ENCODE measurements around the gene CDX2.

CDX2 gene

GRCh38 chr13:27915301-27916207 lies 53.6 kb downstream of the CDX2 start:
- no peak for DNase-seq

GRCh38 chr13:27913160-27913559 lies 56.0 kb downstream of the CDX2 start:
- DNase-seq, result no peak

GRCh38 chr13:27911521-27911920 lies 57.6 kb downstream of the CDX2 start:
- DNase-seq, result no peak

Measured in suppressor macrophage treated with lipopolysaccharide for 1 hour (primary cell).